Measurements from ENCODE around the gene SPATA25. TPM values are rescaled to one million over a fixed set of nuclear protein-coding genes. Genes with fewer than 3 reads are reported as not detected.
A peak's percentile ranks its signal among the peaks of the same experiment; 100 is the strongest.

SPATA25 gene
- total RNA-seq, 1 donor, result 2.1 TPM

- H3K4me3 ChIP-seq (ENCODE audit: low read depth, low read length), result no peak overlapping the region
- DNase-seq (ENCODE audit: low read depth), result no peak
- no peak for TF ChIP-seq CTCF (IDR thresholded peaks at IDR 0.05; ENCODE audit: insufficient read depth, low read length)
Measured at GRCh38 chr20:45888681-45889080, 1.3 kb upstream of the SPATA25 start.

GRCh38 chr20:45886590-45887345, 654 bp downstream of the SPATA25 start:
- no peak for TF ChIP-seq CTCF (IDR thresholded peaks at IDR 0.05; ENCODE audit: insufficient read depth, low read length)
- no peak for DNase-seq (ENCODE audit: low read depth)
- H3K4me3 ChIP-seq (ENCODE audit: low read depth, low read length), result no peak overlapping the region

- H3K4me3 ChIP-seq (ENCODE audit: low read depth, low read length), result no peak overlapping the region
- TF ChIP-seq CTCF (IDR thresholded peaks at IDR 0.05; ENCODE audit: insufficient read depth, low read length), result no peak
- no peak for DNase-seq (ENCODE audit: low read depth)
Measured at GRCh38 chr20:45883100-45883469, 4.3 kb downstream of the SPATA25 start.

- no peak overlapping the region for H3K4me3 ChIP-seq (ENCODE audit: low read depth, low read length)
- TF ChIP-seq CTCF (IDR thresholded peaks at IDR 0.05; ENCODE audit: insufficient read depth, low read length), result no peak
- DNase-seq (ENCODE audit: low read depth), result no peak
Measured at GRCh38 chr20:45882469-45883099, 4.8 kb downstream of the SPATA25 start.

GRCh38 chr20:45880988-45881788, 6.2 kb downstream of the SPATA25 start, which contains the start of gene ZSWIM1:
Gene ZSWIM1, plus strand, starts transcription at chr20:45881227. Its CDS starts 1,366 bp downstream, at chr20:45882593.
- TF ChIP-seq CTCF (IDR thresholded peaks at IDR 0.05; ENCODE audit: insufficient read depth, low read length), result no peak
- H3K4me3 ChIP-seq (ENCODE audit: low read depth, low read length), result peak within 1 kb of the TSS; percentile 99
- DNase-seq (ENCODE audit: low read depth), result peak; percentile 100

- H3K4me3 ChIP-seq (ENCODE audit: low read depth, low read length), result no peak overlapping the region
- peak; percentile 86 for DNase-seq (ENCODE audit: low read depth)
- TF ChIP-seq CTCF (IDR thresholded peaks at IDR 0.05; ENCODE audit: insufficient read depth, low read length), result no peak
Measured at GRCh38 chr20:45878076-45878761, 9.2 kb downstream of the SPATA25 start.
